Kidney tubule cell (primary cell): Measurements from ENCODE around the gene TRIM67.

Source experiments
- DNase-seq: peaks from one replicate; pipeline ENCODE4 v3.0.0-alpha.2; 2018; ENCODE audit warnings: low spot score

Gene TRIM67

GRCh38 chr1:231183639-231184590 is 22.1 kb downstream of the TRIM67 start:
- peak; percentile 14 for DNase-seq

- DNase-seq, result no peak
These were observed 23.0 kb downstream of the TRIM67 start for GRCh38 chr1:231184891-231185290.

GRCh38 chr1:231185391-231185790 is 23.5 kb downstream of the TRIM67 start:
- DNase-seq, result no peak

- DNase-seq, result no peak
These were observed 24.7 kb downstream of the TRIM67 start for GRCh38 chr1:231186356-231187115.

- DNase-seq, result no peak
These were observed 25.7 kb downstream of the TRIM67 start for GRCh38 chr1:231187571-231187970.

GRCh38 chr1:231188072-231188471 is 26.2 kb downstream of the TRIM67 start:
- DNase-seq, result no peak

- no peak for DNase-seq
These were observed 26.9 kb downstream of the TRIM67 start for GRCh38 chr1:231188768-231189167.

- no peak for DNase-seq
These were observed 27.9 kb downstream of the TRIM67 start for GRCh38 chr1:231189683-231190270.

GRCh38 chr1:231190456-231190855 is 28.6 kb downstream of the TRIM67 start:
- DNase-seq, result no peak

- peak; percentile 98 for DNase-seq
These were observed 30.8 kb downstream of the TRIM67 start for GRCh38 chr1:231192620-231193163.

GRCh38 chr1:231193710-231194340 is 32.0 kb downstream of the TRIM67 start:
- DNase-seq, result peak; percentile 73

GRCh38 chr1:231194476-231194842 is 32.6 kb downstream of the TRIM67 start:
- DNase-seq, result peak; percentile 79

GRCh38 chr1:231194843-231195516 is 33.1 kb downstream of the TRIM67 start:
- peak; percentile 95 for DNase-seq

- no peak for DNase-seq
These were observed 34.4 kb downstream of the TRIM67 start for GRCh38 chr1:231196307-231196706.

- DNase-seq, result no peak
These were observed 34.9 kb downstream of the TRIM67 start for GRCh38 chr1:231196728-231197127.

- DNase-seq, result no peak
These were observed 38.0 kb downstream of the TRIM67 start for GRCh38 chr1:231199868-231200267.

GRCh38 chr1:231200388-231201031 is 38.7 kb downstream of the TRIM67 start:
- peak; percentile 30 for DNase-seq

- DNase-seq, result no peak
These were observed 39.6 kb downstream of the TRIM67 start for GRCh38 chr1:231201375-231201978.

- no peak for DNase-seq
These were observed 40.2 kb downstream of the TRIM67 start for GRCh38 chr1:231201979-231202633.
